Measurements from ENCODE around the gene PMPCA. TPM values are rescaled to one million over a fixed set of nuclear protein-coding genes. Genes with fewer than 3 reads are reported as not detected.

Gene PMPCA
- polyA plus RNA-seq, 1 donor (not counting 4 experiments of a cell fraction or from before 2014, with no cell fraction given): 85.9 TPM

DNA sequence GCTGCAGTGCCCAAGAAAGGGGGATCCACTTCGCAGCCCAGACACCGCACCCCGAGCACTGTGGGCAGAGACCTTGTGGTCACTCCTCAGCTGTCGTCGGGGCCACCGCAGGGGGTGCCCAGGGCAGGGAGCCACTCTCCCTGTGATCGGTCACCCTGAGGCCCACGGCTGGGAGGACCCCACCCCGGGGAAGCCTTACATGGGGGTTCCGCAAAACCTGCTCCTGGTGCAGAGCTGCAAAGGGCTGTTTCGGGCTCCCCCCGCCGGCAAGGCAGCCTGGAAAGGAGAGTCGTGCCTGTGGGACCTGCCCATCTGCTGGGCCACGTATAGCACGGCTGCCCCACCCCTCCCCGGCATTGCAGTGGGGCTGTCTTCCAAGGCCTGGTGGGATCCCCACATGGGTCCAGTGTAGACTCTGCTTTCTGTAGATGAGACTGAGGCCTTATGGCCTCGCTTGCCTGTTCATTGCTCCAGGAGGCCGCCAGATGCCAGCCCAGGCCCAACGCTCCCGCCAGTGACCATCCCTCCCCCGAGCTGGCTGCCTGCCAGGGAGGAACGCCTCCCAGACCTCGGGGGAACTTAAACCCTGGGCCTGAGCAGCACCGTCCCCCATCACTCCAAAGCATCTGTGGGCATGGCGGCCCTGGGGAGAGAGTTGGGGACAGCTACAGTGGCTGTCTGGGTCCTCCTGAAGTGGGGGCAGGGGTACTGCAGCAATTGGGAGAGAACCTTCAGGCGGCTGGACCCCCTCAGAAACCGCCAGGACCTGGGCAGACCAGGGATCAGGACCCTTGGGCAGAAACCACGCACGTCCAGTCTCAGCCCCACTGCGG lies 45.3 kb upstream of the PMPCA start:
- FAIRE-seq: no peak
- dilution Hi-C loops (cut with MboI; ENCODE audit: extremely low pct_ligation_motif_present, low sequenced_read_pairs): no loop called here
- H2AFZ ChIP-seq (ENCODE audit: control insufficient read depth, low read length): no peak overlapping the region

DNA sequence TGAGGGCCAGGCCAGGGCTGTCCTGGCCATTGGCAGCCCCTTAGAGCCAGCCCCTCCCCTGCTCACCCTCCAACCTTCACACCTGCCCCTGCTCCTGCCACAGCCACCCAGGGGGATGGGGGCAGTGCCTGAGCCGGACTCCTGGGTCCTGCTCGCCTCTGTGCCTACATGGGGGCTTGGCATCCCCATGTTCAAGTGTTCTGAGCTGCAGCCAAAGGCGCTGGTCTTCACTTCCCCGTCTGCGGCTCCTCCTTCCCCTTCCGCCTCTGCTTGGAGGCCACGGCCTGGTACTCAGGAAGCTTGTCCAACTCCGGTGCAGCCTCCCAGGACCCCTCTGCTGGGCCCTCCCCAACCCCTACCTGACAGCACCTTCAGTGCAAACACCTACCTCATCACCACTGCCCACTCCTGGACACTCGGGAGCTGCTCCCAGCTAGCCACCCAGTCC lies 44.7 kb upstream of the PMPCA start:
- TF ChIP-seq, protein P1, sequence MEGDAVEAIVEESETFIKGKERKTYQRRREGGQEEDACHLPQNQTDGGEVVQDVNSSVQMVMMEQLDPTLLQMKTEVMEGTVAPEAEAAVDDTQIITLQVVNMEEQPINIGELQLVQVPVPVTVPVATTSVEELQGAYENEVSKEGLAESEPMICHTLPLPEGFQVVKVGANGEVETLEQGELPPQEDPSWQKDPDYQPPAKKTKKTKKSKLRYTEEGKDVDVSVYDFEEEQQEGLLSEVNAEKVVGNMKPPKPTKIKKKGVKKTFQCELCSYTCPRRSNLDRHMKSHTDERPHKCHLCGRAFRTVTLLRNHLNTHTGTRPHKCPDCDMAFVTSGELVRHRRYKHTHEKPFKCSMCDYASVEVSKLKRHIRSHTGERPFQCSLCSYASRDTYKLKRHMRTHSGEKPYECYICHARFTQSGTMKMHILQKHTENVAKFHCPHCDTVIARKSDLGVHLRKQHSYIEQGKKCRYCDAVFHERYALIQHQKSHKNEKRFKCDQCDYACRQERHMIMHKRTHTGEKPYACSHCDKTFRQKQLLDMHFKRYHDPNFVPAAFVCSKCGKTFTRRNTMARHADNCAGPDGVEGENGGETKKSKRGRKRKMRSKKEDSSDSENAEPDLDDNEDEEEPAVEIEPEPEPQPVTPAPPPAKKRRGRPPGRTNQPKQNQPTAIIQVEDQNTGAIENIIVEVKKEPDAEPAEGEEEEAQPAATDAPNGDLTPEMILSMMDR (optimal IDR thresholded peaks at IDR 0.05 in 1 of 3, IDR thresholded peaks at IDR 0.05 in 1 of 3, conservative IDR thresholded peaks at IDR 0.05 in 1 of 3; ENCODE audit: extremely low read depth in 1 of 3, insufficient read depth in 2 of 3, low read length in 3 of 3): no peak
- no peak for TF ChIP-seq EZH2 (IDR thresholded peaks at IDR 0.05; ENCODE audit: low read length)
- Histone ChIP-seq H2AFZ (ENCODE audit: control insufficient read depth, low read length) (no peak overlapping the region), H3K9me3 (ENCODE audit: control insufficient read depth, low read depth, low read length) (no peaks in the 10 kb centered on the region), H3K4me3 (ENCODE audit: control insufficient read depth in 2 of 3, extremely low read depth in 1 of 3, insufficient read depth in 2 of 3, low read depth in 1 of 3, low read length in 3 of 3) (no peak overlapping the region), H3K79me2 (ENCODE audit: control insufficient read depth, insufficient read depth, low read length) (no peaks in the 10 kb centered on the region), H3K27ac (ENCODE audit: control insufficient read depth, insufficient read depth, low read length) (no peak overlapping the region), H3K9me1 (ENCODE audit: control insufficient read depth, extremely low read depth, insufficient read depth, low read length) (no peaks in the 10 kb centered on the region), H3K4me2 (ENCODE audit: control insufficient read depth, extremely low read depth, insufficient read depth, low read depth, low read length) (no peak overlapping the region), H4K20me1 (ENCODE audit: control insufficient read depth, extremely low read depth, insufficient read depth, low read length) (no peaks in the 10 kb centered on the region), H3K36me3 (ENCODE audit: control insufficient read depth in 2 of 2, extremely low read depth in 1 of 2, insufficient read depth in 2 of 2, low read length in 2 of 2) (peaks cover 0 to 3% of the 10 kb centered on the region in 2 experiments), H3K9ac (ENCODE audit: control insufficient read depth, extremely low read depth, insufficient read depth, low read length) (no peak overlapping the region), H3K27me3 (ENCODE audit: control insufficient read depth, extremely low read depth, insufficient read depth, low read length) (no peaks in the 10 kb centered on the region), H3K4me1 (ENCODE audit: control insufficient read depth, extremely low read depth, insufficient read depth, low read length) (peaks cover 12% of the 10 kb centered on the region)
- dilution Hi-C loops (cut with MboI; ENCODE audit: extremely low pct_ligation_motif_present, low sequenced_read_pairs): no loop called here
- DNase-seq (ENCODE audit: low read depth, low spot score): no peak
- no peak for FAIRE-seq

More for the DNA sequence above, 45.3 kb upstream of the PMPCA start:
- H3K9ac ChIP-seq (ENCODE audit: control insufficient read depth, extremely low read depth, insufficient read depth, low read length): no peak overlapping the region
- H3K4me3 ChIP-seq (ENCODE audit: control insufficient read depth in 2 of 3, extremely low read depth in 1 of 3, insufficient read depth in 2 of 3, low read depth in 1 of 3, low read length in 3 of 3): no peak overlapping the region
- H3K9me3 ChIP-seq (ENCODE audit: control insufficient read depth, low read depth, low read length): no peaks in the 10 kb centered on the region
- TF ChIP-seq EZH2 (IDR thresholded peaks at IDR 0.05; ENCODE audit: low read length): no peak
- TF ChIP-seq, protein P1 (optimal IDR thresholded peaks at IDR 0.05 in 1 of 3, IDR thresholded peaks at IDR 0.05 in 1 of 3, conservative IDR thresholded peaks at IDR 0.05 in 1 of 3; ENCODE audit: extremely low read depth in 1 of 3, insufficient read depth in 2 of 3, low read length in 3 of 3): no peak
- no peak for DNase-seq (ENCODE audit: low read depth, low spot score)
- no peaks in the 10 kb centered on the region for H3K27me3 ChIP-seq (ENCODE audit: control insufficient read depth, extremely low read depth, insufficient read depth, low read length)
- H3K9me1 ChIP-seq (ENCODE audit: control insufficient read depth, extremely low read depth, insufficient read depth, low read length): no peaks in the 10 kb centered on the region
- H3K79me2 ChIP-seq (ENCODE audit: control insufficient read depth, insufficient read depth, low read length): no peaks in the 10 kb centered on the region
- H3K4me1 ChIP-seq (ENCODE audit: control insufficient read depth, extremely low read depth, insufficient read depth, low read length): peaks cover 12% of the 10 kb centered on the region
- H3K27ac ChIP-seq (ENCODE audit: control insufficient read depth, insufficient read depth, low read length): no peak overlapping the region
- no peaks in the 10 kb centered on the region for H4K20me1 ChIP-seq (ENCODE audit: control insufficient read depth, extremely low read depth, insufficient read depth, low read length)
- peaks cover 0 to 3% of the 10 kb centered on the region in 2 experiments for H3K36me3 ChIP-seq (ENCODE audit: control insufficient read depth in 2 of 2, extremely low read depth in 1 of 2, insufficient read depth in 2 of 2, low read length in 2 of 2)
- H3K4me2 ChIP-seq (ENCODE audit: control insufficient read depth, extremely low read depth, insufficient read depth, low read depth, low read length): no peak overlapping the region

Measured in keratinocyte (primary cell).